ENCODE results near the gene MADCAM1.
"Not testable (repeated sequence)": the region's sequence is repeated elsewhere in the genome, so short reads cannot be mapped to it uniquely, and the experiment has no call there.

Gene MADCAM1

GRCh38 chr19:496112-496665 lies at the start of gene MADCAM1:
MADCAM1 (plus strand) TSS chr19:496486; CDS start chr19:496500, 14 bp downstream.
- no peak for DNase-seq (ENCODE audit: low read depth in 2 of 2)

- no peak for DNase-seq (ENCODE audit: low read depth in 2 of 2)
Observed at GRCh38 chr19:447064-447426, 49.2 kb upstream of the MADCAM1 start.

GRCh38 chr19:447816-448560 lies 48.3 kb upstream of the MADCAM1 start:
- no peak for DNase-seq (ENCODE audit: low read depth in 2 of 2)

GRCh38 chr19:449916-450315 lies 46.4 kb upstream of the MADCAM1 start:
- no peak for DNase-seq (ENCODE audit: low read depth in 2 of 2)

GRCh38 chr19:450912-451481 lies 45.3 kb upstream of the MADCAM1 start:
- DNase-seq (ENCODE audit: low read depth in 2 of 2): not testable (repeated sequence)

GRCh38 chr19:452829-453228 lies 43.5 kb upstream of the MADCAM1 start:
- DNase-seq (ENCODE audit: low read depth in 2 of 2): no peak

- DNase-seq (ENCODE audit: low read depth in 2 of 2): no peak
Observed at GRCh38 chr19:453606-454005, 42.7 kb upstream of the MADCAM1 start.

GRCh38 chr19:455031-455705 lies 41.1 kb upstream of the MADCAM1 start:
- DNase-seq (ENCODE audit: low read depth in 2 of 2): no peak

GRCh38 chr19:455851-456546 lies 40.3 kb upstream of the MADCAM1 start:
- no peak for DNase-seq (ENCODE audit: low read depth in 2 of 2)

GRCh38 chr19:456547-457110 lies 39.7 kb upstream of the MADCAM1 start:
- no peak for DNase-seq (ENCODE audit: low read depth in 2 of 2)

- DNase-seq (ENCODE audit: low read depth in 2 of 2): no peak
Observed at GRCh38 chr19:457636-458035, 38.6 kb upstream of the MADCAM1 start.

- DNase-seq (ENCODE audit: low read depth in 2 of 2): no peak
Observed at GRCh38 chr19:458091-459042, 37.9 kb upstream of the MADCAM1 start.

- no peak for DNase-seq (ENCODE audit: low read depth in 2 of 2)
Observed at GRCh38 chr19:459724-460511, 36.4 kb upstream of the MADCAM1 start.

- no peak for DNase-seq (ENCODE audit: low read depth in 2 of 2)
Observed at GRCh38 chr19:460877-461720, 35.2 kb upstream of the MADCAM1 start, which contains the start of gene SHC2. SHC2 (minus strand) TSS chr19:461033; CDS start chr19:460996, 37 bp downstream.

- no peak for DNase-seq (ENCODE audit: low read depth in 2 of 2)
Observed at GRCh38 chr19:461721-462551, 34.4 kb upstream of the MADCAM1 start.

GRCh38 chr19:463483-464207 lies 32.6 kb upstream of the MADCAM1 start:
- no peak for DNase-seq (ENCODE audit: low read depth in 2 of 2)

GRCh38 chr19:464208-464545 lies 32.1 kb upstream of the MADCAM1 start:
- no peak for DNase-seq (ENCODE audit: low read depth in 2 of 2)

All from stimulated activated CD4-positive, alpha-beta T cell treated with anti-CD3 and anti-CD28 coated beads, Interleukin-1b, Interleukin-23, amount 100 ng/mL, for 1 hour (primary cell).